Jurkat, Clone E6-1 (cell line): ENCODE measurements around the gene EYS.

Experiments
- DNase-seq: peaks from one replicate; pipeline ENCODE4 v3.0.0-alpha.2; 2011; ENCODE audit warnings: low read depth, low spot score
- H3K4me3 ChIP-seq: 2 replicates; pipeline ENCODE4 v1.5.1; 2011; ENCODE audit warnings: mild to moderate bottlenecking, low read length, control low read depth, moderate library complexity

The EYS gene

GRCh38 chr6:64213697-64214096, 1493.3 kb downstream of the EYS start:
- no peak overlapping the region for H3K4me3 ChIP-seq
- no peak for DNase-seq

DNA sequence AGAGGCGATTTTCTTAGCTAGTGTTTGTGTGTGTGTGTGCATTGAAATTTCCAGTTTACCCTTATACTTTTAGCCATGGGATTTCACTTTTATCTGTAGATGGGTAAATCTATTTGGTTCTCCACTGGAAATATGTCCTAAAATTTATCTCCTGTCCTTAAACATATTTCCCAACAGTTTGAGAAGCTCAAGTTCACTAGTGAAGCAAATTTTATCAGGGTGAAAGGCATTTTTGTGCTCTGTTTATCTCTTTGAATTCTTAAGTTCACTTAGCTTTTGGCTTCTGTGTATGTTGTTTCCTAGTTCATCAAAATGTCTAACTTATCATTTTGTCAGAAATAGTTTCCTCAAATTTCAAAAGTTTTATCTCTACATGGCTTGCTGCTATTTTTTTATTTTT, 1509.8 kb downstream of the EYS start:
- no peak for DNase-seq
- no peak overlapping the region for H3K4me3 ChIP-seq

- DNase-seq: no peak
- no peak overlapping the region for H3K4me3 ChIP-seq
Measured at GRCh38 chr6:64186592-64186991, 1520.4 kb downstream of the EYS start.

DNA sequence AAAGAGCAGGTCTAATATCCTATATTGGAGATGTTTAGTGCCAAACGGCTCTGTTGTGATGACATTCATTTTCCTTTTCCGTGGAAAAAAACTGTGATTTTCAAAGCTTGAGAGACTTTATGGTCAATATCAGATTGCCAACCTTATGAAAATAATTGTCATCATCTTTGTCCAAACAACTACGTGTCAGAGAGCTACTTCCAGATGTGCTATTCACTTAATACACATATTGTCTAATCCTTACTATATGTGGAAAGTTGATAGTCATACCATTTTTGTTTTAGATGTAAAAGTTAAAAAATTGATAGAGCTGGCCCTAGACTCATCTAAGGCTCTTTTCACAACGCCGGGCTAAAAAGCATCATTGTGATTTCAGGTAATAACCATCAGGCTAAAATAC, 1521.4 kb downstream of the EYS start:
- H3K4me3 ChIP-seq: no peak overlapping the region
- DNase-seq: no peak

- no peak overlapping the region for H3K4me3 ChIP-seq
- DNase-seq: no peak
Measured at GRCh38 chr6:64175296-64175695, 1531.7 kb downstream of the EYS start.

DNA sequence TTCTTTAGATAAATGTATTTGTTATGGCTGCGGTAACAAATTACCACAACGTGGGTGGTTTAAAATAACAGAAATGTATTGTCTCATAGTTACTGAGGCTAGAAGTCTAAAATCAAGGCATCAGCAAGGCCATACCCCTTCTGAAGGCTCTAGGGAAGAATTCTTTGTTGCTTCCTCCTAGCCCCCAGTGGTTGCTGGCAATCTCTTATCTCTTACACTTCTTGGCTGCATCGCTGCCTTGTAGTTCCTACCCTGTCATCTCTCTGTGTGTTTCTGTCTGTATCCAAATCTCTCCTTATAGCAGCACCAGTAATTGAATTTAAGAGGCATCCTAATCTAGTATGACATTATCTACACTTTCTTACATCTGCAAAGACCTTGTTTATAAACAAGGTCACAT, 1536.7 kb downstream of the EYS start:
- no peak for DNase-seq
- H3K4me3 ChIP-seq: no peak overlapping the region

DNA sequence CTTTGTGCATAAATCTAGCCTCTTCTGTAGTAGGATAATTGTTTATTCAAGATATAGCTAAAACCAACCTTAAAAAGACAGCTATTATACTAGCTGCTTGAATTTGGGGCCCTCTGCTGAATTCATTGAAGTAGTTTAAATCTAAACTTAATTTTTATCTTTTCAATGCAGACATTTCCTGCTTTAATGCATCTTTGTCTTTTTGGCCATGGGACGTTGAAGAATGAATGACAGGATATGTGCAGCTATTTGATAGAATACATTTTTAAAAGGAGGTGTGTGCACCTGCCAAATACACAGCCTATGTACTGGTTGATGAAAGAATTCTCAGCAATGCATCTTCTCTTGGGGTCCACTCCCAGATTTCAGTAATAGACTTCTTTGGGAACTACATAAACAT, 1546.5 kb downstream of the EYS start:
- no peak overlapping the region for H3K4me3 ChIP-seq
- no peak for DNase-seq

DNA sequence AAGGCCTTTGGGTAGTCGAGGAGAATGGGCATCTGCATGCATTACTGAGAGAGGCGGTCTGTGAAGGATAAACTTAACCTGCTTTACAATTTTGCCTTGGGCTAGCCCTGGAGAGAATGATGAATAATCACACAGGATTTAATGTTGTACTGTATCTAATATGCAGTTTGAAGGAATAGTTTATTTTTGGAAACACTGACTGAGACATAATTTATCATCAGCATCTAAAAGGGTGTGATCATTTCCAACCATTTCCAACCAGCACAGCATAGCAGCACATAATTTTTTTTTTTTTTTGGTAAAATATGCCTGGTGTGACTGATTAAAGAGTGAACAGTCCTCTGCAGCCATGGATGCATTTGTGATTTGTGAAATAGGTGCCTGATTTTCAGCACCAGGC, 1552.0 kb downstream of the EYS start:
- no peak for DNase-seq
- no peak overlapping the region for H3K4me3 ChIP-seq

GRCh38 chr6:64146876-64147275, 1560.2 kb downstream of the EYS start:
- no peak overlapping the region for H3K4me3 ChIP-seq
- DNase-seq: no peak

- no peak for DNase-seq
- H3K4me3 ChIP-seq: no peak overlapping the region
Measured at GRCh38 chr6:64146094-64146493, 1560.9 kb downstream of the EYS start.

DNA sequence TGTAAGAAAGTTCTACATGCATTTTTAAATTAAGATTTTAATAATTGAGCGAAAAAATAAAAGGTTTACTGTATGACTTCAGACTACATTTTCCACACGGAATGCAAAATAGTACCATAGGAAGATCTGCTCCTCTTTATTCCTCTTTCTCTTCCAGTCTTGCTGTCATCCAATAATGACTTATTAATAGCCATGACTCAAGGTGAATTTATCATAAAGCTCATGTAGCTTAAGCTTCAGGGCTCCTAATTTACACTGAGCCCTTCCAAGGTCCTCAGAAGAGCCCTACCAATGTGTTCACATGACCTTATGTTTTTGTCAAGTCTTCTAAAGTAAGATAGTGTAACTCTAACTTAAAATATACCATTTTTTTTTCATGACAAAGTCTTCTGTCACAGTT, 1561.4 kb downstream of the EYS start:
- DNase-seq: no peak
- no peak overlapping the region for H3K4me3 ChIP-seq

GRCh38 chr6:64143101-64143500, 1563.9 kb downstream of the EYS start:
- no peak overlapping the region for H3K4me3 ChIP-seq
- DNase-seq: no peak

DNA sequence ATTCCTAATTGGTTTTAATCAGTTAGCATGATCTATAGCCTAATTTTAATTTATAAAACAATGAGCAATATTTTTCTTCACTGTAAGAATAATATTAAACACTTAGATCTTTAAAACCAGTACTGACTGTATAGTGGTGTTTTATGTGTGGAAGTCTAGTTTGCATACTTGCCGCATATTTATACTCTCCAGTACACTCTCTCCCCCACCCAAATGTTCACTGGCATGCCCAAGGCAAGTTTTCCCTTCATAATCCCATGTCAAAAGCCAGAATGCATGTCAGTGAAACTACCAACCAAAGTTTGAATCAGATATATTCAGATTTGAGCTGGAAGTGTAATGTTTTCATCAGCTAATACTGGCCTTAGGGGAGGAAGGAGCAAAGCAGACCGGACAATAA, 1565.3 kb downstream of the EYS start:
- no peak overlapping the region for H3K4me3 ChIP-seq
- no peak for DNase-seq

DNA sequence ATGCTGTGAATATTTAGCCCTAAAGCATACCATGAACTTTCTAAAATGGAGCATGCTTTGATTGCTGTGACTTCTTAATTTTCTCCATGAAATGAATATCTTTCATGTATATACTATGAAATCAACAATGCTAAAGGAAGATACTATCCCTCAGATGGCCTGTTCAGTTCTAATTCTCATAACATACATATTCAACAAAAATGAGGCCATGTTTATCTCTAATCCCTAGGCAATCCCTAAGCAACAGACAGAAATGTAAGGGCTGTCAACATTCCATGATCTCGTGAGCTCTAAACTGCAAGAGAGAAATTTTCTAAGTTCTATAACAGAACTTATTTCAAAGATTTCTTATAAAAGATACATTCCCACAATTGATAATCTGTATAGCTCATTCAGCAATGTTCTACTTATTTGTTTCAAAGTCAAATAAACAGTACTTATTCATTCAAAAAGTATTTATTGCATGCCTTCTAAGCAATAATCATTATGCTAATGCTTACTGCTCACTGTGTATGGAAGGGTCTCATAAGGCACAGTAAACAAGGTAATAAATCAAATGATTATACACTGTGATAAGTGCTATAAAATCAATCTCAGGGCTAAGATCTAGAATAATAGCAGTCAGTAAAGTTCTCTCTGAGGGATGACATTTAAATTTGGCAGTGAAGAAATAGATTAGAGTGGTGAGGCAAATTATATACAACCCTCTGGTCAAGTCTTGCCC, 1578.6 kb downstream of the EYS start:
- no peak for DNase-seq
- no peak overlapping the region for H3K4me3 ChIP-seq

- no peak overlapping the region for H3K4me3 ChIP-seq
- no peak for DNase-seq
Measured at GRCh38 chr6:64123761-64124633, 1583.0 kb downstream of the EYS start.

DNA sequence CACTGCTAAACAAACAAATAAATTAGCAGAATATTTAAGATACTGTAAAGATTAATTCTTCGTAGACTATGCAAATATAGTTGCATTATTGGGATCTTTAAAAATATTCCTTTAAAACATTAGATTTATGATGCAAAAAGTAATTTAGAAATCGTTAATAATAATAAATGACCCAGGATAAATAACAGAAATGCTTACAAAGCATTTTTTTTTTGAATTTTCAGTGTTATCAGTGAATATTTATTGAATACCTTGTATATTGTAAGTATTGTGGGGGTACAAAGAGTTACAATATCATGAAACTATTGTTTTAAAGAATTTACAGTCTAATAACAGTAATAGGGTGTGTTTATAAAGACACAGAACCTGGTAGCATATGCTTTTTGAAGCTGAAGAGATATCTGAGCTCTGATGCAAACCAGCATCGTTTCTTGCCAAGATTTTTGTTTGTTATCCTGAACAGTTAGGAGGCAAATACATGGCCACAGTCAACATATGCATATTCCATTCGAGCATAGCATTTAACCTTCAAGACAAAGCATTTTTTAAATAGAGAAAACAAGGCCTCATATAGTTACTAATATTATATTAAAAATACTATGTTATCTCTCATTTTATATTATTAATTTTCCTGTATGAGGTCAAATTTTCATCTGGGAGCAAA, 1584.2 kb downstream of the EYS start:
- DNase-seq: no peak
- no peak overlapping the region for H3K4me3 ChIP-seq

DNA sequence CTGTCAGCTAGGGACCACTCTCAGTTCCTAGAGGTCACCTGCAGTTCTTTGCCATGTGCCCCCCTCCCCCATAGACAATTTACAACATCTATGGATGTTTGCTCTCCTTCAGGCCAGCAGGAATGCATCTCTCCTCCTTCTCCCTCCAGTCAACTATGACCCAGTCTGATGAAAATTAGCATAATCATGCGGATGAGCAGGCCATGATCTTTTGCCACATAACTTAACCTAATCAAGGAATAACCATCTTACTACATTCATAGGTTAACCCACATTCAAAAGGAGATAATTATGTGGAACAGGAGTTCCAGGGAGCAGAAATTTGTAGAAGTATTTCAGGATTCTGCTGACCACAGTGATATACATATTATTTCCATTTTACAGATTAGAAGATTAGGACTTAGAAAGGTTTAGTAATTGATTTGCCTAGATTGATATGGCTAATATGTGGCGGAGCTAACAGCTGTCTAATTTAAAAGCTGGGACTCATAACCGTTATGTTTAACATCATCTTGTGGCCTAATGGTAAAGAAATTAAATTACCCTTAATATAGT, 1585.9 kb downstream of the EYS start:
- no peak overlapping the region for H3K4me3 ChIP-seq
- no peak for DNase-seq

GRCh38 chr6:64113704-64114103, 1593.3 kb downstream of the EYS start:
- no peak overlapping the region for H3K4me3 ChIP-seq
- DNase-seq: no peak

DNA sequence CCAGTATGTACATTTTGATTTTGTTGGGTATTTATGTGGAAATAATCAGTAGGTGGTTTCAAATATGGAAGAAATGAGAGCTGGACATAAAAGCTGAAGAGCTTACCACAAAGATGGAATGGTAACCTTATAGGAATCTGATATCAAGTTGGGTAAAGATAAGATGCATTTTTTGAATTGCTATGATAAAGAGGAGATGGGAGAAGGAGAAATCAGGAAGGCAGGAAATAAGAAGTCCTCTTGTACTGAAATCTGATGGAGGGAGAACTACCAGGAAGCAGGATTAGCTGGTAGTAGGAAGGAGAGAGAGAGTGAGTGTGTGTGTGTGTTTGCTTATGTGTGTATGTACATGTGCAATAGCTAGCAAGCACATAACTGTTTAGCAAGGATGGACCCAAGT, 1603.0 kb downstream of the EYS start:
- no peak for DNase-seq
- H3K4me3 ChIP-seq: no peak overlapping the region

DNA sequence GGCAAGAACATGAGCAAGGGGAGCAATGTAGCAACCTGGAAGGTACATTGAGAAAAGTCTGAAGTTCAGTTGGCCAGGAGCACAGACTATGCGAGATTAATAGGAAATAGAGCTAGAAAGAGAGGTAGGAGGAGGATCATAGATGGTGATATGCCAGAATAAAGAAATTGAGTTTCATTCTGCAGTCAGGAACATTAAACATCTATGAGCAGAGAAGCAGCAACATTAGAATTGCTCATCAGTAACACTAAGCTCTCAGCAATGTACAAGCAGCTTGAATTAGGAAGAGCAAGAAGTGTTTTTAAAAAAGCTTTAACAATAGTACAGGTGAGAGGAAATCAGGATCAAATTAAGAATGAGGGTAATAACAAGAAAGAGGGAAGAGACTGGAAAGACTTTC, 1603.5 kb downstream of the EYS start:
- no peak overlapping the region for H3K4me3 ChIP-seq
- no peak for DNase-seq
